ENCODE results near the gene RAP1GAP2. TPM values are rescaled to one million over a fixed set of nuclear protein-coding genes. Genes with fewer than 3 reads are reported as not detected.

The RAP1GAP2 gene
- total RNA-seq, 1 experiment from 2014 or later: 72.8 TPM

GRCh38 chr17:2749784-2750181 is 46.5 kb upstream of the RAP1GAP2 start (continued):
- TF ChIP-seq STAT6 (CRISPR knock-in tag; conservative IDR thresholded peaks at IDR 0.05; ENCODE audit: low read depth): no peak
- peak; percentile 98 for TF ChIP-seq FOXP1 (CRISPR knock-in tag; IDR thresholded peaks at IDR 0.05; ENCODE audit: borderline replicate concordance)
- peak; percentile 92 for TF ChIP-seq SP1 (CRISPR knock-in tag; conservative IDR thresholded peaks at IDR 0.05)
- peak; percentile 85 for TF ChIP-seq TEAD4 (CRISPR knock-in tag; IDR thresholded peaks at IDR 0.05)
- TF ChIP-seq NR1H2 (CRISPR knock-in tag; IDR thresholded peaks at IDR 0.05): no peak
- TF ChIP-seq NFATC4 (CRISPR knock-in tag; IDR thresholded peaks at IDR 0.05): no peak
- TF ChIP-seq CREB1 (CRISPR knock-in tag; IDR thresholded peaks at IDR 0.05): 0 out of 2 replicates have a peak, but pooled peaks have one; percentile 76
- peak; percentile 99 for TF ChIP-seq FOXP4 (CRISPR knock-in tag; IDR thresholded peaks at IDR 0.05)
- peak; percentile 87 for TF ChIP-seq TEAD1 (CRISPR knock-in tag; IDR thresholded peaks at IDR 0.05)
- TF ChIP-seq, protein P1, sequence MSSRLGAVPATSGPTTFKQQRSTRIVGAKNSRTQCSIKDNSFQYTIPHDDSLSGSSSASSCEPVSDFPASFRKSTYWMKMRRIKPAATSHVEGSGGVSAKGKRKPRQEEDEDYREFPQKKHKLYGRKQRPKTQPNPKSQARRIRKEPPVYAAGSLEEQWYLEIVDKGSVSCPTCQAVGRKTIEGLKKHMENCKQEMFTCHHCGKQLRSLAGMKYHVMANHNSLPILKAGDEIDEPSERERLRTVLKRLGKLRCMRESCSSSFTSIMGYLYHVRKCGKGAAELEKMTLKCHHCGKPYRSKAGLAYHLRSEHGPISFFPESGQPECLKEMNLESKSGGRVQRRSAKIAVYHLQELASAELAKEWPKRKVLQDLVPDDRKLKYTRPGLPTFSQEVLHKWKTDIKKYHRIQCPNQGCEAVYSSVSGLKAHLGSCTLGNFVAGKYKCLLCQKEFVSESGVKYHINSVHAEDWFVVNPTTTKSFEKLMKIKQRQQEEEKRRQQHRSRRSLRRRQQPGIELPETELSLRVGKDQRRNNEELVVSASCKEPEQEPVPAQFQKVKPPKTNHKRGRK (CRISPR knock-in tag; IDR thresholded peaks at IDR 0.05; ENCODE audit: borderline replicate concordance): 0 out of 2 replicates have a peak, but pooled peaks have one; percentile 20
- peak; percentile 90; the same call in 1 of the 2 replicates for TF ChIP-seq NFE2L1 (CRISPR knock-in tag; IDR thresholded peaks at IDR 0.05)
- TF ChIP-seq, protein P2, sequence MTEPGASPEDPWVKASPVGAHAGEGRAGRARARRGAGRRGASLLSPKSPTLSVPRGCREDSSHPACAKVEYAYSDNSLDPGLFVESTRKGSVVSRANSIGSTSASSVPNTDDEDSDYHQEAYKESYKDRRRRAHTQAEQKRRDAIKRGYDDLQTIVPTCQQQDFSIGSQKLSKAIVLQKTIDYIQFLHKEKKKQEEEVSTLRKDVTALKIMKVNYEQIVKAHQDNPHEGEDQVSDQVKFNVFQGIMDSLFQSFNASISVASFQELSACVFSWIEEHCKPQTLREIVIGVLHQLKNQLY (CRISPR knock-in tag; IDR thresholded peaks at IDR 0.05): no peak; the same call in 1 of the 2 replicates
- no peak for TF ChIP-seq ZMAT4 (CRISPR knock-in tag; IDR thresholded peaks at IDR 0.05)
- TF ChIP-seq CBFB (CRISPR knock-in tag; IDR thresholded peaks at IDR 0.05; ENCODE audit: low read depth): peak; percentile 85; the same call in 1 of the 2 replicates
- no peak for TF ChIP-seq ZNF423 (CRISPR knock-in tag; IDR thresholded peaks at IDR 0.05)
- peak; percentile 93 for TF ChIP-seq SMAD3 (CRISPR knock-in tag; IDR thresholded peaks at IDR 0.05; ENCODE audit: borderline replicate concordance)
- no peak for TF ChIP-seq HMGA2 (CRISPR knock-in tag; IDR thresholded peaks at IDR 0.05)
- peak; percentile 94 for TF ChIP-seq JUN (CRISPR knock-in tag; IDR thresholded peaks at IDR 0.05)
- peak; percentile 60; the same call in 1 of the 2 replicates for TF ChIP-seq ZNF317 (CRISPR knock-in tag; IDR thresholded peaks at IDR 0.05; ENCODE audit: borderline replicate concordance, low read depth)
- peak; percentile 42; the same call in 1 of the 2 replicates for TF ChIP-seq USF2 (CRISPR knock-in tag; IDR thresholded peaks at IDR 0.05)
- TF ChIP-seq, protein P3, sequence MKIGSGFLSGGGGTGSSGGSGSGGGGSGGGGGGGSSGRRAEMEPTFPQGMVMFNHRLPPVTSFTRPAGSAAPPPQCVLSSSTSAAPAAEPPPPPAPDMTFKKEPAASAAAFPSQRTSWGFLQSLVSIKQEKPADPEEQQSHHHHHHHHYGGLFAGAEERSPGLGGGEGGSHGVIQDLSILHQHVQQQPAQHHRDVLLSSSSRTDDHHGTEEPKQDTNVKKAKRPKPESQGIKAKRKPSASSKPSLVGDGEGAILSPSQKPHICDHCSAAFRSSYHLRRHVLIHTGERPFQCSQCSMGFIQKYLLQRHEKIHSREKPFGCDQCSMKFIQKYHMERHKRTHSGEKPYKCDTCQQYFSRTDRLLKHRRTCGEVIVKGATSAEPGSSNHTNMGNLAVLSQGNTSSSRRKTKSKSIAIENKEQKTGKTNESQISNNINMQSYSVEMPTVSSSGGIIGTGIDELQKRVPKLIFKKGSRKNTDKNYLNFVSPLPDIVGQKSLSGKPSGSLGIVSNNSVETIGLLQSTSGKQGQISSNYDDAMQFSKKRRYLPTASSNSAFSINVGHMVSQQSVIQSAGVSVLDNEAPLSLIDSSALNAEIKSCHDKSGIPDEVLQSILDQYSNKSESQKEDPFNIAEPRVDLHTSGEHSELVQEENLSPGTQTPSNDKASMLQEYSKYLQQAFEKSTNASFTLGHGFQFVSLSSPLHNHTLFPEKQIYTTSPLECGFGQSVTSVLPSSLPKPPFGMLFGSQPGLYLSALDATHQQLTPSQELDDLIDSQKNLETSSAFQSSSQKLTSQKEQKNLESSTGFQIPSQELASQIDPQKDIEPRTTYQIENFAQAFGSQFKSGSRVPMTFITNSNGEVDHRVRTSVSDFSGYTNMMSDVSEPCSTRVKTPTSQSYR (CRISPR knock-in tag; IDR thresholded peaks at IDR 0.05): peak; percentile 87
- peak; percentile 91; the same call in 1 of the 2 replicates for TF ChIP-seq ZBTB21 (CRISPR knock-in tag; IDR thresholded peaks at IDR 0.05; ENCODE audit: borderline replicate concordance)
